ENCODE results near the gene UPK2.

The UPK2 gene

DNA sequence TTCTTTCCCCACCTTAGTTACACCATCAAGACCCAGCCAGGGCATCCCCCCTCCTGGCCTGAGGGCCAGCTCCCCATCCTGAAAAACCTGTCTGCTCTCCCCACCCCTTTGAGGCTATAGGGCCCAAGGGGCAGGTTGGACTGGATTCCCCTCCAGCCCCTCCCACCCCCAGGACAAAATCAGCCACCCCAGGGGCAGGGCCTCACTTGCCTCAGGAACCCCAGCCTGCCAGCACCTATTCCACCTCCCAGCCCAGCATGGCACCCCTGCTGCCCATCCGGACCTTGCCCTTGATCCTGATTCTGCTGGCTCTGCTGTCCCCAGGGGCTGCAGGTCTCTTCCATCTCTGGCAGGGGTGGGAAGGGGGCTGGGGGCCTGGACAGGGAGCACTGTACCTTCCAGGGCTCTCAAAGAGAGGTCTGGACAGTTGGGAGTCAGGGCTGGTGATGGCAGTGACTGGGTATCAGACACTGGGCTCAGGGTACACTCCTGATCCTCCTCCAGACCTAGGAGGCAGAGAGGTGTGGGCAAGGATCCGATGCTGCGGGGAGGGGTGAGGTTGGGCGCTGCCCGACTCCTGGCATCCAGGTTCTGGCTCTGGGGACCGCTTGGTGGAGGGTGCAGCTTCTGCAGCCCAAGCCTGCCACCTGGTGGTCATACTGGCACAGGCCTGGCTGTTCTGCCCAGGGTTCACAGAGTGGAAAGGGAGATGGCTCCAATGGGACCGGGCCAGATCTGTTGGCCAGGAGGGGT, at the start of gene UPK2:
Gene UPK2 (plus strand): TSS at position 205 of the 753 bp plus-strand sequence. CDS start 53 bp downstream, at position 258.
- peak; percentile 79 to 89 for DNase-seq

DNA sequence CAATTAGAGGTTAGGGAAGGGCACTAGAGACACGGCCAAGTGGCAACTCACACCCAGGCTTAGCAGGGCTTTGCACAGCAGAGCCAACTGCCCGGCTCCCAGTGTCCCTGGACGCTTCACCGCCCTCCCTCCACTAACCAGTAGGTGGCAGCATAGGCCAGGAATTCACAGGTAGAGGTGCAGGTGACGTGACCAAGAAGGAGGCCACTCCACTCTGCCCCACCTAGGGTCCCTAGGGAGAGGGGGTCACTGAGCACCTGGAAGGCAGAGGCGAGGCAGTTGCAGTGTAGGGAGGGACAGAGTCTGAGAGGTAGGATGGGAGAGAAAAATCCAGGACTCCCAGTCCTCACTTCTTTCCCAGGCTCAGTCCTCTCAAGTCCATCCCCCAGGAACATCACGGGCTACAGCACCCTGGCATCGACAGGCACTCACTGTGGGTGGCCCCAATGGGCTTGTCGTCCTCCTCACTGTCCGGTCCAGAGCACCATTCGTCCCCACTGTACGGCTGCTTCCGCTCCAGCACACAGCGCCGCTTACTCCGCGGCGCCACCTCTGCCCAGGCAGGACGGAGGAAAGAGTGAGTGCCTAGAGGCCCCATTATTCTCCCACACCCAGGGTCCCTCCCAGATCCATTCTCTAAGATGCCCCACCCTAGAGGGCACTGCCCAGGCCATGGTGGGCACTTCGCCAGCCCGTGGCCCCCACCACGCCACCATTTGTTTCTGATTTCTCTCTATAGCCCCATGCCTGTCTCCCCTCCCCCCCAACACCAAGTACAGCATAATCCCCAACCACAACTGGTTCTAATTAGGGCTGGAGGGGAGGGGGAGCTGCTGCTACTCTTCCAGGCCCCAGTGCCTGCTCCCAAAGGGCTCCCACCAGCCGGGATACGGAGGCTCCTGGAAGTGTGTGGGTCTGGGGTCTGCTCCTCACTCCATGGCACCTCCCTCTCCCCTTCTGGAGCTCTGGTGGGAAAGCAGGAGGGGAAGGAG, 48.8 kb upstream of the UPK2 start:
- peak; percentile 80 to 84 for DNase-seq

DNA sequence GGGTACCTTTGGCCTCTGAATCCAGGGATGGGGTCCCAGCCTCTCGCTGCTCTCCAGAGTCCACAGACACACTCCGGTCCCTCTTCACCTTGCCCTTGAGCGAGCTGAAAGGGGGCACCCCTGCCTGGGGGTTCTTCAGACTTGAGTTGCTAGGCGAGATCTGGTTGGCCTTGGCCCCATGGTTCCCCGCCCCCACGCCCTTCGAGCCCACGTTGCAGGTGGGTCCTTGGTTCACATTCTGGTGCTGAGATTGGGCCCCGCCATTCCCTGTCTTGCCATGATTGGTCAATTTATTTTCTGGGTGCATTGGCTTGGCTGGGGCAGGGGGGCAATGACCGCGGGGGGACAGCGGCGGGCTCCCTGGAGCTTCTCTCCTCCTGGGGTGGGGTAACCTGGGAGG, 47.8 kb upstream of the UPK2 start:
- no peak for DNase-seq

DNA sequence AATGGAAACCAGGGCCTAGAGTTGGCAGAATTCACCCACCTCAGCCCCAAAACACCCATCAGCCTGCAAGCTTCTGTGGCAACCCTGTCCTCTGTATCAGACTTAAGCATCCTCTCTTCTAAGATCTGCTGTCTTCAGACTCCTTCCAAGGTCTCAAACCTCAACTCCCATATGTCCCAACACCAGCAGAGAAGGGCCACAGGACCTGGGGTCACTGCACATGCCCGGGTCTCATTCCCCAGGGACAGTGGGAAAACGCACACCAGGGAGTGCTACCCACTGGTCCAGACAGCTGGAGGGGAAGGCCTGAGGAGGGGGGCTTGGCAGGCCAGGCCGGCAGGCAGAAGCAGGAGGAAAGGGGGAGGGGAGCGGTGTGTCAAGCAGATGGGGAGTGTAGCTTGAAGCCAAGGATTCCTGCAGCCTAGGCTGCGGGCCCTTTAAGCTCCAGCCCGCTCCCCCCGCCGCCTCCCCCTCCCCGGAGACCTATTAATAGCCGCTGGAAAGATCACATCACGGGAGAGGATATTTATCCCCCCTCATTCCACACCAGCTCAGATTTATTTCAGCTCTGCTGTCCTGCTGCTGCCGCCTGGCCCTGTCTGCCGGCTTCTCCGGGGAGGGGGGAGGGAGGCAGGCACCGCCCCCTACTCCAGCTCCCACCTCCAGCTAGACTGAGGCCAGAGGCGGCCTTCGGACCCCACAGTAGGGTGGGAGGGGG, 47.0 kb upstream of the UPK2 start:
- DNase-seq = no peak

DNA sequence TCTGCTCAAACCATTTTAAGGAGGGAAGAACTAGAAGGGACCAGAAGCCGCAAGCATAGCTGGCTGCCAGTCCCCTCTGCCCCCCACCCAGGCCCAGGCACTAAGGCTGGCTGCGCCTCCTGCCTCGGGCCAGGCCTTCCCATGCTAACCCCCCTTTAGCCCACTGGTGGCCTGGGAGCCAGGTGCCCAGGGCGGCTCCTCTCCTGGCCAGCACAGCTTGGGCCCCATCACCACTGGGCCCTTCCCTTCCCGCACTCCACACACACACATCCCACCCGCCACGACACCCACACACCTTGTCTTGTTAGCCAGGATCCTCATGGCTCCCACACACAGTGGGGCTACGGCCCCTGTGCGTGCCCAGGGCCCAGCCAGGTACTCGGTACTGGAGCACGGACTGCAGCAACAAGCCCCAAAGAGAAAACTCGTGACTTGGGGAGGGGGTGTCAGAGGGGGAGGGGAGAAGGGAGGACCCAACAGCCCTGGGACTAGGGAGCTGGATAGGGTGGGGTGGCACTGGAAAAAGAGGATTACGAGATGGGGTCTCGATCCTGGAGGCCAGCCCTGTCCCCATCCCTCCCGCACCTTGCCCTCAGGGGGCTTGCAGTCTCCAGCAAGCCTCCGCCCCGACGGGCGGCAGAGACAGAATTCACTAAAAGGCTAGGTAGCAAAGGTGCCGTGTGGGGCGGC, 46.3 kb upstream of the UPK2 start:
- DNase-seq = no peak

DNA sequence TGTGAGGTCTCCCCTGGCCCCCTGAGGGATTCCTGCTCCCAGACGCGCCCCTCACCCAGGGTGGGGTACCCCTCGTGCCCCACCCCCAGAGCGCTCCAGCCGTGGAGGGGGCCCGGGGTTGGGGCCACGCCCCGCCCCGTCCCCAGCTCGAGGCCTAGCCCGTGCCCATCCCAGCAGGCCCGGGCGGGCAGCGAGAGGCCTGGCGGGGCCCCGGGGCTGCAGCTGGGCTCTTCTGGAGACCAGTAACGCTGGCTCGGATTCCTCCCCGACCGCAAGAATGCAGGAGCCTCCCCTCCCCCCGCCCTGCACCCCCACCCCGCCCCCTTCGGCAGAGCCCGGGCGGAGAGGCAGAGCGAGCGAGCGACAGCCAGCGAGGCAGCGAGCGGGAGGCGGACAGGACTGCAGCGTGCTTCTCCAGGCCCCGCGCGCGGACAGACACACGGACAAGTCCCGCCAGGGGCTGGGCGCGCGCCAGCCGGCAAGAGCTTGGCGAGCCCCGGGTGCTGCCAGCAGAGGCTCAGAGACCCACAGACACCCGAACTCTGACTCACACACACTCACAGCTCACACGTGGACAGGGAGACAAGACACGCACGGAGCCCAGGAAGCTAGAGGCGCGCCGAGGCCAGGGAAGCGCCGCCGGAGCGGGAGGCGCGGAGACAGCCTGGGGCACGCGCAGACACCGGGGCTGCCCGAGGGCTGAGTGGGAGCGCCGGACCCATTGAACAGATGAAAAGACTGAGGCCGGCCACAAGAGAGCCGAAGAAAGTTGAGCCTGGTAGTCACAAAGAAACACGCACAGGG, 45.6 kb upstream of the UPK2 start:
- DNase-seq = peak in 1 of 2 experiments; percentile 73

DNA sequence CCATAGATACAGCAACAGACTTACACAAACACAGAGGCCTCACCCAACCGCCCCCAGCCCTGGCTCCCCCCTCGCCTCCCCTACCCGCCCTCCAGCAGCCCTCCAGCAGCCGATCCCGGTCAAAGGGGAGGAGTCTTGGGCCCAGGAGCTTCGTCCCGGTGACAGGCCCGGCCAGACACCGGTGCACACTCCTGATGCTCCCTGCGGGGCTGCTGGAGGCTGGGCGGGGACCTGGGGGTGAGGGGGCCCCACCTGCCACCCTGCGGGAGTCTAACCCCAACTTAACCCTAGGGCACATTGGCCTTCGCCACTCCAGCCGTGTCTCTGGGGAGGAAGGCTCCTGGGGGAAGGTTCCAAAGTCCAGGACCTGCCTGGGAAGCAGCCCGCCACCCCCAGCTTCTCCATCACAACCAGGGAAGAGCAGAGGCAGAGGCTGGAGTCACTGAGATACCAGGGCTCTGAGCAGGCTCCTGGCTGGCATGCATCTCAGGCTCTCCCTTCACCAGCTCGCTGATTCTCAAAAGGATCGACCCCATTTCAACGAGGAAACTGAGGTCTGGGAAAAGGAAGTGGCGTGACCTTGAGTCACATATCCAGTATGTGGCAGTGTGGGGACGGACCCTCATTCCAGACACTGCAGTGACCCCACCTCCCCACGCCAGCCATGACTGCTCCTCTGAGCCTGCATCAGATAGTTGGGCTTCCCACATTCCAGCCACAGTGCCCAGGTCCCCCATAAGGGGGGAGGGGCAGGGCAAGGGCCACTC, 44.8 kb upstream of the UPK2 start:
- DNase-seq = no peak

DNA sequence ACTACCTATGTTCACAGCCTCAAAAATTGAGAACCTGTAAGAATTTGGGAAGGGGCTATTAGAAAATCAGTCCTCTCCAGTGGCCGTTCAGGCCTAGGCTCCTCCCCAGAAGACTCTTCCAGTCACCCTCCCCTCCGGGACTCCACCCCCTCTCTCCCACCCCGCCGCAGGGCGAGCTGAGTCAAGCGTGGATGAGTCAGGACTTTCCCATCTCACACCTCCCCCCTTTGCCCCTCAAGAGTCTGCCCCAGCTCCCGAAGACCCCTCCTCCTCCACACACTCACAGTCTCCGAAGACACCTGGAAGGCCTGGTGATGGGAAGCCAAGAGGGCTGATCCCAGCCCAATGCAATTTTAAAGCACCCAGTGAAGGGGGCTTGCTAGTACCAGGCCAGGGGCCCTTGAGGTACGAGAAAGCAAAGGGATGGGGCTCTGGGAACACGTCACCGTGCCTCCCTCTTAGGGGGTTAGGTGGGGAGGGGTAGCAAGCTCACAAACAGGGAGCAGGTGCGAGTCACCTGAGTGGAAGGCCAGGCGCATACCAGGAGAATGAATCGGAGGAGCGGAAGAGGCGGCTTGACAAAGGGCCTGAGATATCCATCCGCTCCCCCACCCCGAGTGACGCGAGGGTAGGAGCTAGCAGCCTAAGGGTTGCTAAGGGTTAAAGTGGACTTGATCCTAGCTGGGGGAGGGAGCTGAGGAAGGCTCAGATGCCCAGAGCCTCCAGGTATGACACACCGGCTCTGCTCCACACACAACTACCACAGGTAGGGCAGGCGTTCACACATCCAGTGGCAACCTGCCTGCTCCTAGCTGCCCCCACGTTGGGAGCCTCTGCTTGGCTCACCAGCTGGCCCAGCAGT, 44.0 kb upstream of the UPK2 start:
- DNase-seq = peak; percentile 74 to 88

DNA sequence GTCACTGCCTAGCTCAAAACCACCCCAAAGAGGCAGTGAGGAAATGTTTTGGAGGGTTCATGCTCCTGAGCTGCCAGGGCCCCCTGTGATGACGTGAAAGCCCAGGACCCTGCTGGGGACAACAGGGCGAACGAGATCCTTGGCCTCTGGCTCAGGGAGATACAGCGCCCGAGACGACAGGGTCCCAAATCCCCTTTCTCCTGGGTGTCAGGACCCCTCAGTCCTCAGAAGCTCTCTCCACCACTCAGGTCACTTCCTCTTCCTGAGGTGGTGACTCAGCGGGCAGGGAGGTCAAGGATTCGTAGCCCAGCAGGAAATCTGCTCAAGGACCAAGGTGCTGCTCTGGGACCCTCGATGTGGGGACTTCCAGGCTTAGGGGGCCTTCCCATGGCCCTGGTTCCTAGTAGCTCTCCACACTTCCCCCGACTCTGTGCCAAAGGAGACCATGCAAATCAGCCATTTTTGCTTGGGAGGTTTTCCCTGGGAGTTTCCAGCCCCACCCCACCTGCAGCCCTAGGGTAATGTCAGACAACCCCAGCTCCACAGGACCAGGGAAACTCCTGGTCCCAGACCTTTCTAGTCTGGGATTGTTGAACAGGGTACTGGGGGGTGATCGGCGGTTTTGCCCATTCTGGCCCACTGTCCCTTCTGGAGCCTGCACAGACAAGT, 43.2 kb upstream of the UPK2 start:
- DNase-seq = no peak

DNA sequence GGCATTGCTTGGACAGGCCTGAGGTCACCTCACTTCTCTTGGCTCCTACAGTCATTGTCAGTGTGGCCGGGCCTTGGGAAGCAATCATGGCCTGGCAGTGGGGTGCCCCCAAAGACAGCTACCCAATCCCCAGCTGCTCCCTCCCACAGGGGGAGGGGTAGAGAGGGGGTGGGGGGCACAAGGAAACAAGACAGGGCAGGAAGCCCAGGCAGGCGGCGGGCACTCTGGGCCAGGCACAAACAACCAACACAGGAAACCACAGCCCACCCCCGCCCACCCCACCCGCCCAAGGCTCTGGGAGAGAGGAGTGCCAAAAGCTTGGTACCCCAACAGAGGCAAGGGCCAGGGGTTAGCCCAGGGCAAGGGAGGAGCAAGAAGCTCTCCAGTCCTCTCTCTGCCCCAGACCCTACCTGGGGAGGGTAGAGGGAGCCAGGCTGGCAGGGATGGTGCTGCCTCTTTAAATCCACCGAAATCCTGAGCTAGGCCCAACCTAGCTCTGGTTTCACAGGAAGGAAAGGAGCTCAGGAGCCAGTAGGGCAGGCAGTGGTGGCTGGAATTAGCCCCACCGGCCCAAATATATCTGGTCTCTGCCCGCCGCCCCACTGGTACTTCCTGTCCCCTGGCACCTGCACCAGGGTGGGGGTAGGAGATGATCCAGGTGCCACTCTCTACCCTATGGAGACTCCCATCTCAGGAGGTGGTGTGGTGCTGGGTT, 42.5 kb upstream of the UPK2 start:
- no peak for DNase-seq

DNA sequence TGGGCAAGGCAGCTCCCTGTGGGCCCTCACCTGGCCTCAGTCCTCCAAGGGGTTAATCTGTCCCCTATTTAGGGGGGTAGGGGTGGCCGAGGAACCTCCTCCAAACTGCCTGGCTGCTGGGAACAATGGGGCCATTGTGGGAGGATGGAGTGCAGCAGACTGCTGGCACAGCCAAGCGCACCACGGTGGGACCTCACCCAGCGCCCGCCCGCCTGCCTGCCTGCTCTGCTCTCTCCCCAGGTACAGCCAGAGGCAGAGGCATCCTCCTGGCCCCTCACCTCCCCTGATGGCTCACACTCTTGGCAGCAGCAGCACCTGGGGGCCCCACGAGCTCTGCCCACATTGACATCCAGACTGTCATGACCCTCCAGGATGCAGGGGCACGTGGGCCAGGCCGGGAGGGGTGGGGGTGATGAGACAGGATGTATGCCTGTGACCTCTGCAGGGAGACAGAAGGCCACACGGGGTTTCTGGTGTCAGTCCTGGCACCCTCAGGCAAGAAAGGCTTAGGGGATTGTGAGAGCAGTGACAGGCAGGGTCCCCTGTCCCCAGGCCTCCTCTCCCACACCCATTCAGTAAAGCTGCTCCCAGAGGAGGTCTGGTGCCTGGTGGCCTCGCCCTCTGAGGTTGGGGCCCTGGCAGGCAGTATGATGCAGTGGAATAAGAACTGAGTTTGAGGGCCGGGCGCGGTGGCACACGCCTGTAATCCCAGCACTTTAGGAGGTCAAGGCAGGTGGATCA, 41.8 kb upstream of the UPK2 start:
- DNase-seq = peak; percentile 56 to 58

DNA sequence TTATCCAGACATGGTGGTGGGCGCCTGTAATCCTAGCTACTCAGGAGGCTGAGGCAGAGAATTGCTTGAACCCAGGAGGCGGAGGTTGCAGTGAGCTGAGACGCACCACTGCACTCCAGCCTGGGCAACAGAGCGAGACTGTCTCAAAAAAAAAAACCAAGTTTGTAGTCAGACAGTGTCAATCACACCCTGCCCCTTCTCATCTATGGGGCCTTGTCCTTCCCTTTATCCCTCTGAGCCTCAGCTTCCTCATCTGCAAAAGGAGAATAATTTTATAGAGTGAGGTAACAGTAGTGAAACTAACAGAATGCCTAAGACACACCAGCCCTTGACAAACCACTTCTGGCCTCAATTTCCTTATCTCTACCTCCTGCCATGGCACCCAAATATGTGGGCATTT, 41.1 kb upstream of the UPK2 start:
- no peak for DNase-seq

DNA sequence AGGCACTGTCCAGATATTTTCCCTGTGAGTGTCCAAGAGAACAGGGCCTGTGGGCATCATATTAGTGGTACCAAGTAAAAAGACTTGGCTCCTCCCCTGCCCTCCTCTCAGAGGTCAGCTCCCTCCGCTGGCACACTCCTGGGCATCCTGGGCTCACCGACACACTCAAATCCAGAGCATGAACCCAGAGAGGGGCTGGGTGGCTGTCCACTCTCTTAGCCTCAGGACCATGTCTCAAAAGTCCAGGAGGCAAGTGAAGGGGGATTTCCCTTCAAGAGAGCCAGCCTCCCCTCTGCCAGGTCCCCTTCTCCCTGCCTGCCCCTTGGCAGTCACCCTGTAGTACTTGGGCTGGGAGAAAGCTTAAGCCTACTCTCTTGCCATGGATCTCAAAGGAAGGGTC, 40.7 kb upstream of the UPK2 start:
- no peak for DNase-seq

DNA sequence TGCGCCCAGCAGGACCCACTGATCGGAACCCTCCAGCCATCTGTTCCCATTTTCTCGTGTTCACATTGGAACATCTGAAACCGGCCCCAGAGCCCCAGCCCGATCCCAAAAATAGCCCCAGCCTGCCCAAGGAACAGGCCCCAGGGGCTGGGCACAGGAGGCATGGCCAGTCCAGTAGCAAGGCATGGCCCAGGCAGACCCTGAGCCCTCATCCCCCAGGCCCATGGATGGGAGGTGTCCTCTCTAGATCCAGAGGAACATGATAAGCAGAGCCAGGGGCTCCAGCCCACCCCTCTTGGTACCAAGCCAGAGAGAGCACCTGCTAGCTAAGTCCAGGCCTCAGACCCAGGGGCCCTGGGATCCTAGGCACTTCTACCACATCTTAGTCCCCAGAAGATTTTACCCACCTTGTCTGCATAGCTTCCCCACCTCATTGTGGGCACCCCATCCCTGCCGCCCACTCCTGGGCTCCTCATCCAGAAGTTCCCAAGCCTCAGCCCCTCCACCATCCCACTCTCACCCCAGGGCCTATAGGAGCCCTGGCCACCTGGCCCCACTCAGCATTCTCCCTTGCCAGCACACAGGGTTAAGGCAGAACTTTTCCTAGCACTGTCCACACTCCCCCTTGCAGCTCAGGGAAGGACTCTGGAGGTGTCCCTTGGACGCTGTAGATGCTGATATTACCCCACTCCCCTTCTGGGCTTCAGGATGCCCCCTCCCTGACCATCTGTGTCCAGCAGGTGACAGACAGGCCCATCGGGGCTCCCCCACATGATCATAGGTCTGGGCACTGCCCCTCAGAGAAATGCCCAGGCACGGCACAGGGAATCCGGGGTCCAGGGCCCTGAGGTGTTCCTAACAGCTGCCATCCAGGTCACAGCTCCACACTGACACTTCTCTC, 39.9 kb upstream of the UPK2 start:
- no peak for DNase-seq

DNA sequence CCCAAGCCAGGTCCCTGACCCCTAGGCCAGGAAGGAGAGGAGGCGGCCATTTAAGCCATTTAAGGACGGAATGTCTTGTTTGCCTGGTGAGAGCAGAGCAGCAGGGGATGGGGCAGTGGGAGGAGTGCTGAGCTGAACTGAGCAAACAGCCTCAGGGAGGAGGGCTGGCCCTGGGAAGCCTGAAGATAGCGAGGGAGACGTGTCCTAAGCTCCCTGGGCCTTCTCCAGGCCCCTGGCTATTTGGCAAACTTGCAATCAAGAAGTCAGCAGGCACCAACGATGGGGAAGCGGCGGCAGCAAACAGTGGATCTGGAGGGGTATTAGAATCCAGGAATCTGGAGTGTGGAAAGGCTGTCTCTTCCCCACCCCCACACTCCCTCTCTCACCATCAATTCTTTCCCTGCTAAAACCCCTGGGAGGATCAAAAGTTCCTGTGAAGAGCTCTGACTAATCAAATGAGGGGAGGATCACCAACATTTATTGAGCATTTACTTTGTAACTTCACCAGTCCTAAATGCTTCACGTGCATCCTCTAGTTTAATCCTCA, 39.2 kb upstream of the UPK2 start:
- DNase-seq = no peak

DNA sequence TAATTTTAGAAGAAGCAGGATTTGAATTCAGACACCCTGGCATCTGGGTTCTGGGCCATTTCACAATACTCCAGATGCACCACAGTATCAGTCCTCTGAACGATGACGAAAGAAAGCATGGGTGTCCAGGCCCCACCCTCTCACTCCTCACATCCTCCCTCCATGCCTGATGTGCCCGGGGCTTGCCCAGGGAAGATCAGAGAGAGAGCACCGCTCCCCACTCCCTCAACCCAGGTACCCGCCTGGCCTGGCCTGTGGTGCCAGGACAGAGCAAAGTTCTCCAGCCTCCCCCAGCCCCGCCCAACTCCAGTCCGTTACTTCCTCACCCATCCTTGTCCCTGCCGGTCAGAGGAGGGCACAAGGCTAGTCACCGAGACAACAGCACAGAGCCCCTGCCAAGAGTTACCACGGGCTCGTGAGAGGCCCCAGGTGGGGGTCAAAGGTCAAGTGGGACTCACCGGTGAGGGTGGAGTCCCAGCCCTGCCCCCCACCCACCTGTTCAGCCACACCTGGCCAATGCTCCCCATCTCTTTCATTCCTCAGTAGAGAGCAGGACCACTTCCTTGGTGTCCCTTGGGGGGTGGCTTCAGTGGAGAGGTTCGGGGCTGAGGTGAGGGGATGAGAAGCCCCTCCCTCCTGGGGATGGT, 38.5 kb upstream of the UPK2 start:
- peak in 1 of 2 experiments; percentile 57 for DNase-seq
